Glomerular endothelial cell (primary cell): ENCODE measurements around the gene KRT83. TPM values are rescaled to one million over a fixed set of nuclear protein-coding genes. Genes with fewer than 3 reads are reported as not detected.

Source experiments
- DNase-seq: peaks from one replicate; pipeline ENCODE4 v3.0.0-alpha.2; 2011; ENCODE audit warnings: low read depth, low spot score; ENCODE audit errors: extremely low read depth
- total RNA-seq: library from RNA; depleted of rRNA; stranded (reverse); fragments of >200 nt; gene quantifications from 2 replicates; pipeline ENCODE4 v1.2.3, GENCODE V29; 2015

KRT83 gene
- total RNA-seq, 1 donor from 2014 or later = not detected

DNA sequence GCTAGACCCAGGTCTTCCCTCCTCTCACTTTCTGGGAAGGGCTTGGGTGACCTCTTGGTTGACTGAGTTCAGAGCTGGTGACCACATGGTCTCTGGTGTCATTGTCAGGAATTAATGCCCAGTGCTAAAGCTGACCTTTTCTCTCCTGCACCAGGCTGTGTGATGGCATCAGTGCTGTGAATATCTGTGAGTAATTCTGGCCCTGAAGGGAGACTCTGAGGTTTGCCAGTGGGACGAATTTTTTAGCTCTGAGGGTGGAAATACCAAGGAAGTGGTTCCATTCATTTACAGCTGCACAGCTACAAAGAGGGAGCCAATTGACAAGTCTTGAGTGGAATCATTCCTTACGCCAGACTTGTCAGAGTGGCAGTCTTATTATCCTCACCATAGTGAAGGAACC lies 53.0 kb downstream of the KRT83 start:
- DNase-seq = no peak

DNA sequence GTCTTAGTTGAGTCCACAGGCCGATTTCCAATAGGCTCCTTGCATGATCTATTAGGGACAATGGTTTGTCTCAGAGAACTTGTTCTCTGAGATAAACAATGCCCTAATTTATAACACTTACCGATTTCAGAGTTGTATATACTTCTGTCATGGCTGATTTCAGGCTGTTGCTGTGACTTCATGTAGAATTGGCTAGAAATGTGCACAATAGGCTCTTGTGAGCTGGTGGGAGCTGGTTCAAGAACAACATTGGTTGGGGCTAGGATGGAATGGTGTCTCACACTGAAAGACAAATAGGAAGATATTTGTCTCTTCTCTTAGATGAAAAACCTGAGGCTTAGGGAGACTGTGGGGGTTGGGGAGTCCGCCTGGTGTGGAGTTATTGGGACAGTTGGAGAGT lies 53.5 kb downstream of the KRT83 start:
- no peak for DNase-seq

DNA sequence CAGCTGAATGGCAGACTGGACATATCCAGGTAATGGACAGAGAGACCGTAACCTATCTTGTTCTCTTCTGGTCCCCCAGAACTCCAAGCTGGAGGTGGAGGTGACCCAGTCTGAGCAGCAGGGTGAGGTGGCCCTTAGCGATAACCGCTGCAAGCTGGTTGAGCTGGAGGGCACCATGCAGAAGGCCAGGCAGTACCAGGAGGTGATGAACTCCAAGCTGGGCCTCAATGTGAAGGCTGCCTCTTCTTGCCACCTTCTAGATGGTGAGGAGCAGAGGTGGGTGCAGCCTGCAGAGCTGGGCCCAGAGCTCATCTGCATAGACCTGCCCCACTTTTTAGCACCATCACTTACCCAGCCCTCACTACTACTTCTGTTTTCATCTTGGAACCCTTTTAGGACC lies 53.9 kb downstream of the KRT83 start:
- DNase-seq = no peak

DNA sequence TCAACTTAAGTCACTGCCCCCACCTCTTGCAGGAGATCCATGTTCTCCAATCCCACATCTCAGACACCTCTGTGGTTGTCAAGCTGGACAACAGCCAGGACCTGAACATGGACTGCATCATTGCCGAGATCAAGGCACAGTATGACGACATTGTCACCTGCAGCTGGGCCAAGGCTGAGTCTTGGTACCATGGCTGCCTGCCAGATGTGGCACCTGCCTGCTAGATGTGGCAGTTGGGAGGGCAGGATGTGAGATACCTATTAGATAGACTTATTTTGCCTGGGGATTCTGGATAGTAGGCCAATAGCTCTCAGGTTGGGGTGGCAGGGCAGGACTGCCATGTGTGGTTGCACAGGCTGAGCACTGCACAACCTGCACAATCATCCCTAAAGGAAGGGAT lies 54.7 kb downstream of the KRT83 start:
- no peak for DNase-seq

DNA sequence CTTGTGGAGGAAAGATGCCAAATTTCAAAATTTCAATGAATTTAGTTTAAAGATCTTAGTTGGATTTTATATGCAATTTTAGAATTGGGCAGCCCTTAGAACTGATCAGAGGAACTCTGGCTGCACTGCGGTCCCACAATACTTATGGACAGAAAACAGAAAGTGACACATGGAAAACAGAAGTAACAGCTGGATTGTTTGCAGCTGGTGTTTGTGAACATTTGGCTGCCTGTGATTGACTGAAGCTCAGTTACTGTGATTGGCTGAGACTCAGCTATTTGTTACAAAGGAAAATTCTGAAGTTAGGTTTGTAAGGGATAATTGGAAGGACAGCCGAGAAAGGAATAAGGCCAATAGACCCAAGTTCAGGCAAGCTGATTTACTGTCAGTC lies 56.8 kb downstream of the KRT83 start:
- DNase-seq = no peak

Other genes starting within 250 kb of the KRT83 start
- gene SMIM41, start 241.7 kb downstream of the KRT83 start, total RNA-seq = not detected in 2 replicates
- gene KRT80, start 129.4 kb downstream of the KRT83 start, total RNA-seq = 1.5 and 1.6 TPM in 2 replicates
- 92.6 and 240 TPM in 2 replicates for gene KRT7, start 88.2 kb downstream of the KRT83 start, total RNA-seq
- not detected in 2 replicates for gene KRT86, start 46.8 kb downstream of the KRT83 start, total RNA-seq
- not detected in 2 replicates for gene KRT81, start 29.9 kb downstream of the KRT83 start, total RNA-seq
- gene KRT85, start 46.1 kb upstream of the KRT83 start, total RNA-seq = not detected in 2 replicates
- gene KRT84, start 64.3 kb upstream of the KRT83 start, total RNA-seq = not detected in 2 replicates
- gene KRT82, start 84.9 kb upstream of the KRT83 start, total RNA-seq = not detected in 2 replicates
- gene KRT75, start 113.0 kb upstream of the KRT83 start, total RNA-seq = not detected in 2 replicates
- gene KRT6B, start 130.7 kb upstream of the KRT83 start, total RNA-seq = not detected in 2 replicates
- gene KRT6C, start 152.4 kb upstream of the KRT83 start, total RNA-seq = not detected in 2 replicates
- gene KRT6A, start 171.9 kb upstream of the KRT83 start, total RNA-seq = not detected in 2 replicates
- not detected in 2 replicates for gene KRT5, start 199.0 kb upstream of the KRT83 start, total RNA-seq
- gene KRT71, start 231.7 kb upstream of the KRT83 start, total RNA-seq = not detected in 2 replicates